GM23338 (cell line): ENCODE data around the gene MYO5A. TPM values are rescaled to one million over a fixed set of nuclear protein-coding genes. Genes with fewer than 3 reads are reported as not detected.

Experiments used
- ATAC-seq: fragments of 200-7000 bp; cut with Tn5 transposase; 3 replicates; pipeline ENCODE4 v1.9.1; 2020
- DNase-seq: peaks from one replicate; pipeline ENCODE4 v3.0.0-alpha.2; 2015; ENCODE audit warnings: low spot score
- H2AFZ ChIP-seq: fragments of 200-600 bp; sonication (generic); 2 replicates; pipeline ENCODE4 v1.8.0; 2016; ENCODE audit warnings: antibody characterized with exemption, mild to moderate bottlenecking, moderate library complexity
- H3F3A ChIP-seq: fragments of 200-600 bp; sonication (generic); replicated peaks from 2 replicates; pipeline ENCODE4 v1.8.0; 2017; ENCODE audit warnings: antibody characterized with exemption, mixed run types, low read depth
- H3K27ac ChIP-seq: fragments of 200-600 bp; sonication (generic); 2 replicates; pipeline ENCODE4 v1.6.1; 2016; ENCODE audit warnings: low read depth
- H3K27me3 ChIP-seq: fragments of 200-600 bp; sonication (generic); 2 replicates; pipeline ENCODE4 v1.8.0; 2016; ENCODE audit warnings: mild to moderate bottlenecking, mixed run types, moderate library complexity; ENCODE audit not compliant: insufficient read depth
- H3K36me3 ChIP-seq: fragments of 200-600 bp; sonication (generic); 2 replicates; pipeline ENCODE4 v1.8.0; 2016; ENCODE audit warnings: mild to moderate bottlenecking; ENCODE audit not compliant: insufficient read depth
- H3K4me1 ChIP-seq: fragments of 200-600 bp; sonication (generic); 2 replicates; pipeline ENCODE4 v1.8.0; 2016; ENCODE audit warnings: mild to moderate bottlenecking, moderate library complexity; ENCODE audit not compliant: insufficient read depth
- H3K4me2 ChIP-seq: fragments of 200-600 bp; sonication (generic); 2 replicates; pipeline ENCODE4 v1.7.1; 2017; ENCODE audit warnings: mixed run types
- H3K4me3 ChIP-seq: fragments of 200-600 bp; sonication (generic); 2 replicates; pipeline ENCODE4 v1.6.1; 2016; ENCODE audit warnings: mixed run types
- H3K79me2 ChIP-seq: fragments of 200-600 bp; sonication (generic); replicated peaks from 2 replicates; pipeline ENCODE4 v1.8.0; 2017; ENCODE audit warnings: mild to moderate bottlenecking; ENCODE audit not compliant: insufficient read depth
- H3K9me2 ChIP-seq: fragments of 200-600 bp; sonication (generic); 2 replicates; pipeline ENCODE4 v1.8.0; 2017; ENCODE audit not compliant: insufficient read depth
- H4K20me1 ChIP-seq: fragments of 200-600 bp; sonication (generic); replicated peaks from 2 replicates; pipeline ENCODE4 v1.8.0; 2017; ENCODE audit warnings: mild to moderate bottlenecking; ENCODE audit not compliant: insufficient read depth
- H3K27ac Mint-ChIP-seq: 2 replicates; pipeline ENCODE4 v1.8.0; 2020; ENCODE audit warnings: inconsistent platforms, mild to moderate bottlenecking, moderate library complexity, mixed read lengths
- H3K27me3 Mint-ChIP-seq: 3 replicates; pipeline ENCODE4 v1.8.0; 2022; ENCODE audit warnings: low read depth, mild to moderate bottlenecking, moderate library complexity, mixed read lengths, inconsistent platforms; ENCODE audit not compliant: insufficient read depth, poor library complexity
- H3K36me3 Mint-ChIP-seq: 3 replicates; pipeline ENCODE4 v1.8.0; 2021; ENCODE audit warnings: low read depth, mild to moderate bottlenecking, inconsistent platforms, moderate library complexity, mixed read lengths
- H3K4me1 Mint-ChIP-seq: 3 replicates; pipeline ENCODE4 v1.8.0; 2020; ENCODE audit warnings: mild to moderate bottlenecking, inconsistent platforms, mixed read lengths
- H3K4me3 Mint-ChIP-seq: 3 replicates; pipeline ENCODE4 v1.8.0; 2021; ENCODE audit warnings: moderate library complexity, mild to moderate bottlenecking, inconsistent platforms, mixed read lengths
- H3K9me3 Mint-ChIP-seq: 3 replicates; pipeline ENCODE4 v1.8.0; 2020; ENCODE audit warnings: moderate library complexity, mild to moderate bottlenecking, inconsistent platforms, mixed read lengths
- CREB1 ChIP-seq: fragments of 250-450 bp; sonication (Bioruptor Pico); IDR thresholded peaks from 2 replicates; pipeline ENCODE4 v1.5.0; 2020; ENCODE audit warnings: low read depth, mild to moderate bottlenecking, moderate library complexity
- CTCF ChIP-seq, 2 experiments: fragments of 200-600 bp in 1 of 2; sonication (generic) in 1 of 2; conservative IDR thresholded peaks; 2 replicates each; pipeline versions ENCODE4 v1.5.1 to v1.6.1; 2016 to 2017; ENCODE audit warnings: antibody characterized with exemption in 2 of 2, low read depth in 2 of 2, mild to moderate bottlenecking in 2 of 2, moderate library complexity in 1 of 2
- ETS1 ChIP-seq: IDR thresholded peaks from 2 replicates; pipeline ENCODE4 v1.6.1; 2016; ENCODE audit warnings: antibody characterized with exemption
- JUNB ChIP-seq: IDR thresholded peaks from one replicate; pipeline ENCODE4 v1.6.1; 2016; ENCODE audit warnings: antibody characterized with exemption; ENCODE audit not compliant: unreplicated experiment
- NANOG ChIP-seq: IDR thresholded peaks from 2 replicates; pipeline ENCODE4 v1.6.1; 2016; ENCODE audit warnings: antibody characterized with exemption, borderline replicate concordance
- REST ChIP-seq: IDR thresholded peaks from one replicate; pipeline ENCODE4 v1.6.1; 2018; ENCODE audit warnings: antibody characterized with exemption; ENCODE audit not compliant: unreplicated experiment
- STAT1 ChIP-seq: IDR thresholded peaks from one replicate; pipeline ENCODE4 v1.6.1; 2016; ENCODE audit warnings: antibody characterized with exemption; ENCODE audit not compliant: unreplicated experiment
- ZNF114 ChIP-seq: fragments of 250-450 bp; sonication (Bioruptor Pico); IDR thresholded peaks from 2 replicates; pipeline ENCODE4 v1.5.0; 2020; ENCODE audit warnings: mild to moderate bottlenecking, moderate library complexity
- ZNF331 ChIP-seq: fragments of 250-450 bp; sonication (Bioruptor Pico); IDR thresholded peaks from 2 replicates; pipeline ENCODE4 v1.5.0; 2020; ENCODE audit warnings: low read depth, mild to moderate bottlenecking, moderate library complexity
- ZNF462 ChIP-seq: fragments of 250-450 bp; sonication (Bioruptor Pico); IDR thresholded peaks from 2 replicates; pipeline ENCODE4 v1.5.0; 2020; ENCODE audit warnings: mild to moderate bottlenecking, moderate library complexity
- polyA plus RNA-seq: library from polyadenylated mRNA; unstranded; fragments of >200 nt; fragmentation: Nextera tagmentation; extraction: Ambion mirVana; gene quantifications from 2 replicates; pipeline ENCODE4 v1.2.1, GENCODE V29; 2016
- total RNA-seq: library from RNA; depleted of rRNA; stranded (reverse); fragments of >200 nt; shearing (Covaris generic); gene quantifications from 2 replicates; pipeline ENCODE4 v1.2.3, GENCODE V29; 2014

MYO5A gene
- total and polyA plus RNA-seq, 2 experiments from 2014 or later = 5.7 to 31.8 TPM

- TF ChIP-seq CTCF (conservative IDR thresholded peaks at IDR 0.05; ENCODE audit: low read depth in 2 of 2) (no peak), ZNF331 (CRISPR knock-in tag) (no peak)
These were observed 158.7 kb downstream of the MYO5A start (continued) for GRCh38 chr15:52370010-52370409.

GRCh38 chr15:52369455-52369854 lies 159.2 kb downstream of the MYO5A start:
- H3K27me3 ChIP-seq = no peaks in the 10 kb centered on the region
- no peak overlapping the region for H2AFZ ChIP-seq
- no peak overlapping the region for H3K27ac Mint-ChIP-seq
- no peaks in the 10 kb centered on the region for H4K20me1 ChIP-seq
- DNase-seq (no peak), ATAC-seq (no peak)
- H3K79me2 ChIP-seq = no peaks in the 10 kb centered on the region
- no peak overlapping the region for H3K4me3 Mint-ChIP-seq
- no peaks in the 10 kb centered on the region for H3K9me3 Mint-ChIP-seq
- H3F3A ChIP-seq = no peaks in the 10 kb centered on the region
- H3K27ac ChIP-seq = no peak overlapping the region
- peaks cover 8% of the 10 kb centered on the region for H3K4me1 Mint-ChIP-seq
- no peak overlapping the region for H3K4me2 ChIP-seq
- H3K27me3 Mint-ChIP-seq = no peaks in the 10 kb centered on the region
- H3K9me2 ChIP-seq = no peaks in the 10 kb centered on the region
- H3K36me3 Mint-ChIP-seq = peaks cover 16% of the 10 kb centered on the region
- H3K36me3 ChIP-seq = peaks cover 5% of the 10 kb centered on the region; the same call in 1 of the 2 replicates
- H3K4me3 ChIP-seq = no peak overlapping the region
- H3K4me1 ChIP-seq = no peaks in the 10 kb centered on the region
- TF ChIP-seq STAT1 (no peak), NANOG (no peak), ZNF114 (CRISPR knock-in tag) (no peak), CREB1 (CRISPR knock-in tag) (no peak), CTCF (conservative IDR thresholded peaks at IDR 0.05; ENCODE audit: low read depth in 2 of 2) (no peak), JUNB (no peak), REST (no peak), ETS1 (no peak), ZNF331 (CRISPR knock-in tag) (no peak), ZNF462 (CRISPR knock-in tag) (no peak)
